ENCODE results near the gene RXFP1. TPM values are rescaled to one million over a fixed set of nuclear protein-coding genes. Genes with fewer than 3 reads are reported as not detected.
A peak's percentile ranks its signal among the peaks of the same experiment; 100 is the strongest.

The RXFP1 gene
- total and polyA plus RNA-seq, 7 donors = 0.09 TPM; not detected in 6

GRCh38 chr4:158636619-158637018 is 114.9 kb downstream of the RXFP1 start:
- TF ChIP-seq EP300 (IDR thresholded peaks at IDR 0.05) = no peak
- no peak for TF ChIP-seq POLR2A (IDR thresholded peaks at IDR 0.05)
- TF ChIP-seq CTCF (IDR thresholded peaks at IDR 0.05) = no peak
- TF ChIP-seq POLR2AphosphoS5 (IDR thresholded peaks at IDR 0.05) = no peak
- WGBS, 2 donors = 86 to 89% methylated on average over 1 of the region's 1 CpG

GRCh38 chr4:158644356-158644755 is 122.7 kb downstream of the RXFP1 start:
- no peak for DNase-seq
- peaks cover 0 to 2% (median 0%) of the 10 kb centered on the region in 4 donors for H3K9me3 ChIP-seq
- intact Hi-C loops (cut with DNase I) = no loop called here
- H3K4me3 ChIP-seq = no peak overlapping the region
- no peak overlapping the region for H3K27ac ChIP-seq
- peaks cover 0 to 4% (median 0%) of the 10 kb centered on the region in 4 donors for H3K4me1 ChIP-seq
- TF ChIP-seq POLR2A (IDR thresholded peaks at IDR 0.05) = no peak
- TF ChIP-seq CTCF (IDR thresholded peaks at IDR 0.05) = no peak
- no peak for TF ChIP-seq EP300 (IDR thresholded peaks at IDR 0.05)
- TF ChIP-seq POLR2AphosphoS5 (IDR thresholded peaks at IDR 0.05) = no peak
- no peaks in the 10 kb centered on the region for H3K36me3 ChIP-seq
- H3K27me3 ChIP-seq = no peaks in the 10 kb centered on the region
- WGBS, 2 donors = 85 to 91% methylated on average over 5 of the region's 5 CpGs

More at GRCh38 chr4:158636619-158637018, 114.9 kb downstream of the RXFP1 start:
- no peak for DNase-seq
- H3K4me3 ChIP-seq = no peak overlapping the region
- H3K27me3 ChIP-seq = no peaks in the 10 kb centered on the region
- intact Hi-C loops (cut with DNase I) = no loop called here
- no peak overlapping the region for H3K27ac ChIP-seq
- H3K9me3 ChIP-seq = peaks cover 0 to 2% (median 0%) of the 10 kb centered on the region in 4 donors
- H3K4me1 ChIP-seq = no peaks in the 10 kb centered on the region
- no peaks in the 10 kb centered on the region for H3K36me3 ChIP-seq

- WGBS, 2 donors = 80 to 86% methylated on average over 3 of the region's 3 CpGs
- Histone ChIP-seq H3K36me3 (no peaks in the 10 kb centered on the region), H3K9me3 (peaks cover 0 to 2% (median 0%) of the 10 kb centered on the region in 4 donors), H3K27me3 (no peaks in the 10 kb centered on the region), H3K4me3 (no peak overlapping the region), H3K27ac (no peak overlapping the region), H3K4me1 (peaks cover 0 to 4% (median 0%) of the 10 kb centered on the region in 4 donors)
- intact Hi-C loops (cut with DNase I) = no loop called here
- no peak for DNase-seq
- TF ChIP-seq CTCF (IDR thresholded peaks at IDR 0.05) (no peak), POLR2A (IDR thresholded peaks at IDR 0.05) (no peak), POLR2AphosphoS5 (IDR thresholded peaks at IDR 0.05) (no peak), EP300 (IDR thresholded peaks at IDR 0.05) (no peak)
These were observed 123.1 kb downstream of the RXFP1 start for GRCh38 chr4:158644760-158645159.

- 71 to 79% methylated on average over 4 of the region's 4 CpGs for WGBS, 2 donors
- Histone ChIP-seq H3K36me3 (no peaks in the 10 kb centered on the region), H3K27ac (no peak overlapping the region), H3K4me3 (no peak overlapping the region), H3K4me1 (peaks cover 0 to 13% (median 2%) of the 10 kb centered on the region in 4 donors), H3K27me3 (no peaks in the 10 kb centered on the region), H3K9me3 (no peaks in the 10 kb centered on the region)
- TF ChIP-seq POLR2AphosphoS5 (IDR thresholded peaks at IDR 0.05) = no peak
- DNase-seq = no peak
- intact Hi-C loops (cut with DNase I) = no loop called here
These were observed 127.5 kb downstream of the RXFP1 start for GRCh38 chr4:158649111-158649680.

GRCh38 chr4:158652920-158653319 is 131.2 kb downstream of the RXFP1 start:
- Histone ChIP-seq H3K27me3 (no peaks in the 10 kb centered on the region), H3K9me3 (no peaks in the 10 kb centered on the region), H3K27ac (no peak overlapping the region), H3K4me3 (peak overlapping the region in 1 of 4 donors; percentile 7), H3K36me3 (no peaks in the 10 kb centered on the region), H3K4me1 (peaks cover 0 to 9% (median 2%) of the 10 kb centered on the region in 4 donors)
- no peak for TF ChIP-seq POLR2A (IDR thresholded peaks at IDR 0.05)
- TF ChIP-seq POLR2AphosphoS5 (IDR thresholded peaks at IDR 0.05) = no peak
- no peak for TF ChIP-seq CTCF (IDR thresholded peaks at IDR 0.05)
- no peak for TF ChIP-seq EP300 (IDR thresholded peaks at IDR 0.05)
- 6 to 11% methylated on average over 2 of the region's 2 CpGs for WGBS, 2 donors
- intact Hi-C loops (cut with DNase I) = no loop called here
- DNase-seq = no peak
